Suppressor macrophage (primary cell): Measurements from ENCODE around the gene PTGDS.

Experiments used
- DNase-seq, 4 experiments: peaks; one replicate each; pipeline ENCODE4 v3.0.0-alpha.2; 2020 to 2022

Gene PTGDS

GRCh38 chr9:136957901-136958300, 19.4 kb upstream of the PTGDS start:
- DNase-seq: no peak

- DNase-seq: no peak
These were observed 18.8 kb upstream of the PTGDS start for GRCh38 chr9:136958473-136958872.

GRCh38 chr9:136958898-136959850, 18.1 kb upstream of the PTGDS start:
- DNase-seq: no peak

- no peak for DNase-seq
These were observed 16.9 kb upstream of the PTGDS start for GRCh38 chr9:136960212-136960937.

GRCh38 chr9:136960938-136961275, 16.4 kb upstream of the PTGDS start:
- no peak for DNase-seq

GRCh38 chr9:136961279-136962065, 15.8 kb upstream of the PTGDS start:
- no peak for DNase-seq

- no peak for DNase-seq
These were observed 15.1 kb upstream of the PTGDS start for GRCh38 chr9:136962163-136962562.

GRCh38 chr9:136962701-136963248, 14.5 kb upstream of the PTGDS start:
- no peak for DNase-seq

- no peak for DNase-seq
These were observed 14.0 kb upstream of the PTGDS start for GRCh38 chr9:136963341-136963740.

GRCh38 chr9:136963751-136964150, 13.6 kb upstream of the PTGDS start:
- DNase-seq: no peak

- no peak for DNase-seq
These were observed 13.1 kb upstream of the PTGDS start for GRCh38 chr9:136964171-136964689.

GRCh38 chr9:136964833-136965422, 12.4 kb upstream of the PTGDS start:
- no peak for DNase-seq

- DNase-seq: peak; percentile 55 to 75 (median 64)
These were observed 11.4 kb upstream of the PTGDS start for GRCh38 chr9:136965771-136966484.

- no peak for DNase-seq
These were observed 8.8 kb upstream of the PTGDS start for GRCh38 chr9:136968333-136969127.

GRCh38 chr9:136969150-136969549, 8.2 kb upstream of the PTGDS start:
- no peak for DNase-seq

GRCh38 chr9:136969774-136970173, 7.5 kb upstream of the PTGDS start:
- DNase-seq: no peak

- DNase-seq: no peak
These were observed 6.9 kb upstream of the PTGDS start for GRCh38 chr9:136970361-136970760.

GRCh38 chr9:136971746-136972145, 5.6 kb upstream of the PTGDS start:
- DNase-seq: no peak

GRCh38 chr9:136972335-136972734, 5.0 kb upstream of the PTGDS start:
- no peak for DNase-seq

GRCh38 chr9:136972743-136973142, 4.6 kb upstream of the PTGDS start:
- DNase-seq: no peak
